ENCODE data around the gene CRK.

The CRK gene

DNA sequence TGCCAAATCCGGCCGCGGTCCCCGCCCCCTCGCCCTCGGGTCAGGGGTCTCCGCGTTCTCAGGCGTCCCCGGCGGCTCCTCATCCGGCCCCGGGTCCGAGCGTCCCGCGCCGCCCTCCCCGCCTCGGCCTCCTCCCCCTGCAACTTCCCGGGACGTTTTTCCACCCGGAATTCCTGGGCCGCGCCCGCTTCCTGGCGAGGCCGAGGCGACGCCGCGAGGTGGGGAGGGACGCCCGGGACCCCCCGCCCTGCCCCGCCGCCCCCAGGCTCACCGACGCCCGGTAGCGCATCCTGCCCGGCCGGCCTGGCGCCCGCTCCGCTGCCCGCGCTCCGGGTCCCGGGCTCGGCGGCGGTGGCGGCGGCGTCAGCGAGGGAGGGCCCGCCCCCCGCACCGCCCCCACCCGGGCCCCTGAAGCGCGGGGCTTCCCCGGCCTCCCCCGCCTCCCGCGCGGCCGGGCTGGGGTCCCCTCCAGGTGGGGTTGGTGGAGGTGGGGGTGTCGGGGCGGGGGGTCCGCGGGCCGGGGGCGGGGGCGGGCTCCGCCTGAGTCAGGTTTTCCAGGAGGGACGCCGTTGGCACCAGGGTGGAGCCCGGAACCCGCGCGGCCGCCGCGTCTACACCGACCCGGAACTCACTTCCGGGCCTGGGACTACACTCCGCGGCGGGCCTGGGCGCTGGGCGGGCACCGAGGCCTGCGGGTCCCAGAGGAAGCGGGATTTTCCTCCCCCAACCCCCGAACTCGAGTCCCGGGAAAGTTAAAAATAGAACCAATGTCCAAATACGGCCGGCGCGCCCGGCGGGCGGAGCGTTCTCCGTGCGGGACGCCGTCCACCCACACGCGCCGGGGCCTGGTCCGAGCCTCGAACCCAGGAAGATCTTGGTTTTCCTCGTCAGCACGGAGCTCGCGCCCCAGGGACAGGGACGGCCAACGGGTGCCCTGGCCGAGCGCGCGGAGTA, 29.7 kb upstream of the CRK start:
- DNase-seq: peak; percentile 82

DNA sequence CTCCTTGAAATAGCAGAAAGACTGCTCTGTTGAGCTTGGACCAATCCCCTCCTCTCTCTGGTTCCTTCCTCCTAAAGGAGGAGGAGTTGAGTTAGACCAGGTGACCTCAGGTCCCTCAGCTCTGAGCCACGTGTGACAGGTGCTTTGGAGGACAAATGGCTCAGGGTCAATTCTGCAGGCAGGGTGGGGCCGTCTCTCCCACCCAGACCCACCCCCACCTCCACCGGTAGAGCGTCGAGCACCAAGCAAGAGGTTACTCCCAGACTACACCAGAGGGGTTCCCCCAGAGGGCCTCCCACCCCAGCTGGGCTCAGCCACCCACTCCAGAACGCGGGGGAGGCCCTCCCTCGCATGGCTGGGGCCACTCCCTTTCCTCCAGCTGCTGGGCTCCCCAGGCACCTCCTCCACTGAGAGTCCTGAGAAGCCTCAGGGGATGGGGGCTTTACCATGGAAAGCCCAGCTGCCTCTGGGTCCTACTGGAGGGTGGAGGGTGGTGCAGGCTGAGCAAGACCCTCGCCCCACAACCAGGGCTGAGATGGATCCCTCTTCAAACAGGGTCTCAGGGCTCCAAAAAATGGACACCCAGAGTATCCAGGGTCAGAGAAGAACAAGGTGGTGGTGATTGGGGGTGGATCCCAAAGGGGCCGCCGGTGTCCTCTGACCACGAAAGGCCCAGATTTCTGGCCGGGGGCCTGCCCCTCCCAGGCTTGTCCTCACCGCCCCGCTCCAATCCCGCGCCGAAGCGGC, 28.8 kb upstream of the CRK start:
- DNase-seq: peak; percentile 52

DNA sequence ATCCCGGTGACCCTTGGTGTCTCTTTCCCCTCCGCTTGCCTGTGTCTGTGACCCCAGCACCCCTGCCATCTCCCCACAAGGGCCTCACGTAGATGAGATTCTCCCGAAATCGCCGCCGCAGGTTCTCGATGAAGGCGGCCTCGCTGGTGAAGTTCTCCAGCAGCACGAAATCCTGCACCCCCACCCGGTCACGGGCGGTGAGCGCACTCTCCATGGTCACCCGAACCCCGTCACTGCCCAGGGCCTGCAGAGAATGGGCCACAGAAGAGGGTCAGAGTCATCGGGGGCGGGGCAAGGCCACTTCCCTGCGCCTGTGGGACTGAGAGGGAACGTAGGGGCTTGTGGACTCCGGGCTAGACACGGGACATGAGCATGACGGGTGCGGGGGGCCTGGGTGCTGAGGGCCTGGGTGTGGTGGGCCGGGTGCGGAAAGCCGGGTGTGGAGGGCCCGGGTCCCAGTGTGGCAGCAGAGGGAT, 28.1 kb upstream of the CRK start:
- DNase-seq: no peak

DNA sequence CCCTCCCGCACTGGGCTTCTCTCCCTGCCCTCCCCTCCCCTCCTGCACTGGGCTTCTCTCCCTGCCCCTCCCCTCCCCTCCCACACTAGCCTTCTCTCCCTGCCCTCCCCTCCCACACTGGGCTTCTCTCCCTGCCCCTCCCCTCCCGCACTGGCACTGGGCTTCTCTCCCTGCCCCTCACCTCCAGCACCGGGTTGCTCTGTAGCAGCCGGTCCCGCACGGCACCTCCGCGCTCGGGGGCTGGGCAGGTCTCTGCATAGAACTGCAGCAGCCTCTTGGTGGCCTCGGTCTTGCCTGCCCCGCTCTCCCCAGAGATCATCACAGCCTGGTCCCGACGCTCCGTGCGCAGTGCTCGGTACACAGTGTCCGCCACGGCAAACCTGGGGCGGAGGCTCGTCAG, 26.6 kb upstream of the CRK start:
- no peak for DNase-seq

DNA sequence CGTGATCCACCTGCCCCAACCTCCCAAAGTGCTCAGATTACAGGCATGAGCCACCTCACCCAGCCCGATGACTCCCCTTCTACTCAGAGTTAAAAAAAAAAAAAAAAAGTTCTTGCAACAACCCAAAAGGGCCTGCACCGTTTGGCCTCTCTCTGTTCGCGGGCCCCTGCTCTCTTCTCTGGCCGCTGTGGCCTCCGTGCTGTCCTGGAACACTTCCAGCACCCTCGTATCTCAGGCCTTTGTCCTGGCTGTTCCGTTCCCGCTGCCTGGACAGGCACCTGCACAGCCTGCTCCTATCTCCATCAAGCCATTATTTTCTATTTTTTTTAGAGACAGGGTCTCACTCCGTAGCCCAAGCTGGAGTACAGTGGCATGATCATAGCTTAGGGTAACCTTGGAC, 25.7 kb upstream of the CRK start:
- DNase-seq: no peak

DNA sequence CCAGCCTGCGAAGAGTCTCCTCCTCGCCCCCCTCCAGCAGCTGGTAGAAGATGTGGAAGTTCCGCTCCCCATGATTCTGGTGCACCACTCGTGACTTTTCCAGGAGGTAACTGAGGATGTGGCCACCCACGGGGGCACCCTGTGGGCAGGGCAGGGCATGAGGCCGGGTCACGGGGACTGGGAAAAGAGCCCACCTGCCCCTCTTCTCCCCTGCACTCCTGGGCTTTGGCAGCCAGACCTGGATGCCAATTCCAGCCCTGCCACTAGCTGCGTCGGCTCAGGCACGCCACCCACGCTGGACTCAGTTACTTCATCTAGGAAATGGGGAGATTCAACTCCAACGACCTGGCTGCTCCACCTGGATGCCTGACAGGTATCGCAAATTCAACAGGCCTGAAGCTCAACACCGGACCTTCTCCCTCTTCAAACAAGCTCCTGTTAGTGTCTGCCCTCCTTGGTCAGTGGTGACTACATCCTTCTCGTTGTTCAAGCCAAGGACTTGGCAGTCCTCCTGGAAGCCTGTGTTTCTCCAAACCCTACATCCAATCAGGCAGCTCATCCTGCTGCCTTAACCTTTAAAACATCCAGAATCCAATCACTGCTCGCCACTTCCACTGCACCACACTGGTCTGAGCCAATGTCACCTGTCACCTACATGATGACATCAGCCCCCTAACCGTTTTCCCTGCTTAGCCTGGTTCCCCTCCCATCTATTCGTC, 24.9 kb upstream of the CRK start:
- DNase-seq: no peak

DNA sequence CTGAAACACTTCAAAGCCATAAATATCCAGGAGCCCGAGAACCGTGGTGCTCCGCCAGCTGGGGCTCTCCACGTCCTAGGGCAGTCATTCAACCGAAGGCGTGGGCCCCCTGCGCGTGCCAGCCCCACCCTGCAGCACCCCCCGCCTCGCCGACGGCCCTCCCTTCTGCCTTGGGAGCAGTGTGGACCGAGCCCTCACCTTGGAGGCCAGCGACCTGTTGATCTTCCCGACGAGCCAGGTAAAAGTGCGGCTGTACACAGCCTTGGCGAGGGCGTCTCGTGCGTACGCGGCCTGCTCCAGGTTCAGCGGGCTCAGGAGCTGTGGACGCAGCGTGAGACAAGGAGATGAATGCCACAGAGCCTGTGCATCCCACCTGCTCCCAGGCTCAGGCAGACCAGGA, 22.4 kb upstream of the CRK start:
- DNase-seq: no peak

DNA sequence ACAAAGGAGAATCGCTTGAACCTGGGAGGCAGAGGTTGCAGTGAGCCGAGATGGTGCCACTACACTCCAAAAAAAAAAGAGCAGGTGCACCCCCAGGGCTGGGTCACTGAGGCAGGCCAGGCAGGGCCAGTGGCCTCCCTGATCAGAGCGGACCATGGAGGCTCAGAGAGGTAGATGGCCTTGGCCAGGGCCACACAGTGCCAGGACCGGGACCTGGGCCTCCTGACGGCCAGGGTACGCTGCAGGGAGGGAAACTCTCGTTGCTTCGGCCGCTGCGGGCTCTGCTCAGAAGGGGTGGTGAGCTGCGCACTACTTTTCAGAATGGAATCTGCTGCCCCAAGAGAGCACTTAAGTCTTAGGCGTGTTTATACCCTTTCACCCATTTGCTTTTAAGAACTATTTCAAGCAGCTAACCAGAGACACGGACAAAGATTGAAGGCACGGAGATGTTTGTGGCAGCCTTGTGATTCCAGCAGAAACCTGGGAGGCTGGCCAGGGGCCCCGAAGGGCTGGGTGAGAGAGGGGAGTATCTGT, 19.4 kb upstream of the CRK start:
- no peak for DNase-seq

DNA sequence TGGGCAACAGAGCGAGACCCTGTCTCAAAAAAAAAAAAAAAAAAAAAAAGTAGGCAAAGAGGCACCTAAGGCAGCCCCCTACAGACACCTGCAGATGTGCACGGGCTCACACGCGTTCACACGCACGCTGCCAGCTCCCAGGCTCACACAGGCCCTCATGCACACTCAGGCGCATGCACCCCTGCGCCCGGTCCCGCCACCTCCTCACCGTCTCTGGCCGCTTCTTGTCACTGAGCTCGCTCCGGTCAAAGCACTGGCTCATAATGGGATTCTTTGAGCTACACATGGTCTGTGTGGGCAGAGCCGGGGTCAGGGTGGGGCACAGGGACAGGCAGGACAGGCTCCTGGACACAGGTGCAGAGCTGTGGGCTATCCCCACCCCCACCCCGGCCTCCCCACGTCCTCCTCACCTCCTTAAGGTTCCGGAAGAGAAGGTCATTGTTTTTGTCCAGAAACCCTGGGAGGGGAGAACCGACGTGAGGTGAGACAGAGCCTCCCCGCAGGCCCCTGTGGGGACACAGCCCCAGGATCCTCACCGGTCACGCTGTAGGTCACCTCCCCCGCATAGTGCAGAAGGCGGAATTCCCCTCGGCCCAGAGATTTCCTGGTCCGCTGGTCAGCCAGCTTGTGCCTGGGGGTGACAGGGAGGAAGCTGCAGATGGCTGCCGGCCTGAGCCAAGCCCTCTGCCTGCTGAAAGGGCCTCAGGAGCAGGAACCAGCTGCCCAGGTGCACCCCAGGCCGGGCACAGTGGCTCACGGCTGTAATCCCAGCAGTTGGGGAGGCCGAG, 18.6 kb upstream of the CRK start:
- no peak for DNase-seq

DNA sequence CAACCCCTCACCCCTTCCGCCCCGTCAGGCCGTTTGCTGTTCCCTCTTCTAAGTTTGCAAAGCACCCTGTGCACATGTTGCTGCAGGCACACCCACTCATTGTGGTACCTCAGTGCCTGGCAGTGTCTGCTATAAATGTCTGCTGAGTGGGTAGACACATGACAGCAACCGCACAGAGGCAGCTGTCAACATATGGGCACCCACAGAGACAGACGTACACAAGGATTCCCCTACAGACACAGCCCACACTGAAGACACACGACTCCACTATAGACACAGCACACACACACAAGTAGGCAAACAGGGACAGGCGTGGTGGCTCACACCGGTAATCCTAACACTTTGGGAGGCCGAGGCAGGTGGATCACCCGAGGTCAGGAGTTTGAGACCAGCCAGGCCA, 17.8 kb upstream of the CRK start:
- DNase-seq: no peak

DNA sequence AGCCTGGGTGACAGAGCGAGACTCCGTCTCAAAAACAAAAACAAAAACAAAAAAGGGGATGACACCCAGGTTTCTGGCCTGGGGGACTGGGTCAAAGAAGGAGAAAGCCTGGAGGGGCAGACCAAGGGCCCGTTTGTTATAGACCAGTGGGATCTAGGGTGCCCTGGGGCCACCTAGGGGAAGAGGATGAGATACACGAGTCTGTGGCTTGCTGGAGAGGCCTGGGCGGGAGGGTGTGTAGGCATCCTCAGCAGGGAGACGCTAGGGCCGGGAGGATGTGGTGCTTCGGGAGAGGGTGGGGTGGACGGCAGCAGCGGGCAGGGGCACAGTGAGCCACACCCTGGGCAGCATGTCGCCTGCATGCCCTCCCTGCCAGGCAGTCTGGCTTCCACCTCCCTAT, 17.1 kb upstream of the CRK start:
- no peak for DNase-seq

DNA sequence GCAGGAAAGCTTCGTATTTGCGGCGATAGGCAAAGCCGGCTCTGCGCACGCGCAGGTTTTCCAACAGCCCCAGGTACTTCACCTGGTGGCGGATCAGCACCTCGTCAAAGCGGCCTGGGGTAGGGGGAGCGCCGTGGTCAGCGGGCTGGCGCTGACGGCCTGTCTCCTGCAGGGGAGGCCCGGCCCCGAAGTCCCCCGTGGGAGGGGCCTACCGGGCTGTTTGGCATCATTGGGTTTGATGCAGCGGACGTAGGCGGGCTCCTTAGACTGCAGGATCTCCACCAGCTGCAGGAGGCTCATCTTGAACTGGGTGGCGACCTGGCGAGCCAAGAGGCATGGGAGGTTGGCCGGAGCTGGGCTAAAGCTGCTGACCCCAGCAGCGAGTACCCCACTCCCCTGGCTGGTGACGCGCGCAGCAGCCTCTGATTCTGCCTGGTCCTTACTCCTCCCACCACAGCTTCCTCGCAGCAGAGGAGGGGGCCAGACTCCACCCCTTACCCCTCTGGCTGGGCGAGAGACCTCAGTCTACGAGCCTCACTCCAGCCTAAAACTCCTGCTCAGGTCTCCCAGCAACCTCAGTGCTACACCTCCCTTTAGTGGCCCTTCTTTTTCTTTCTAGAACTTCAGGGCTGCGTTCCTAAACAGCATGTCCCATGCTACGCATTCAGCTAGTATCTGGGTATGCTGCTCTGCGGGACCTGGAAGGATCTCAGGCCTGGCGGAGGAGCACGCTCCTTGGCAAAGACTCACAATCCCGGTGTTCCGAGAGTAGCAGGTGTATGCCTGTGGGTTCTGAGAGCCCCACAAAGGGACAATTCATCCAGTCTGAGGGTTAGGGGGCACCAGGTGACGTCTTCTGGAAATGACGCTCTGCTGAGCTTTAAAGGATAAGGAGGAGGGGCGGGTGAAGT, 16.1 kb upstream of the CRK start:
- no peak for DNase-seq

DNA sequence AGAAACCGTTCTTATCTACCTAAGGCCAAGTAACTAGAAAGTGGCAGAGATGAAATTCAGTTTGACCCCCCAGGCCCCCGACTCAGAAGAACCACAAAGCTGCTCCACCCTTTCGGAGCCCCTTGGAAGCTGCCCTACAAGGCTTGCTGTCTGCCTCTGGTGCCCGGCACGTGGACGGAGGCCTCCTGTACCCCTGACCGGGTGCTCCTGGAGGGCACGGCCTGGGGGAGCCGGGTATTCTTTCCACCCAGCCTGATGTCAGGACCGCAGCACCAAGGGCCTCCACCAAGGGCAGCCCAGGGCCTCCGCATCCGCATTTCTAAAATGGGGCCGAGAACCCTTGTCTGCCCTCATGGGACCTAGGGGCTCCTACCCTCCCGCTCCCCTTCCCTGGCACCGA, 15.5 kb upstream of the CRK start:
- no peak for DNase-seq

DNA sequence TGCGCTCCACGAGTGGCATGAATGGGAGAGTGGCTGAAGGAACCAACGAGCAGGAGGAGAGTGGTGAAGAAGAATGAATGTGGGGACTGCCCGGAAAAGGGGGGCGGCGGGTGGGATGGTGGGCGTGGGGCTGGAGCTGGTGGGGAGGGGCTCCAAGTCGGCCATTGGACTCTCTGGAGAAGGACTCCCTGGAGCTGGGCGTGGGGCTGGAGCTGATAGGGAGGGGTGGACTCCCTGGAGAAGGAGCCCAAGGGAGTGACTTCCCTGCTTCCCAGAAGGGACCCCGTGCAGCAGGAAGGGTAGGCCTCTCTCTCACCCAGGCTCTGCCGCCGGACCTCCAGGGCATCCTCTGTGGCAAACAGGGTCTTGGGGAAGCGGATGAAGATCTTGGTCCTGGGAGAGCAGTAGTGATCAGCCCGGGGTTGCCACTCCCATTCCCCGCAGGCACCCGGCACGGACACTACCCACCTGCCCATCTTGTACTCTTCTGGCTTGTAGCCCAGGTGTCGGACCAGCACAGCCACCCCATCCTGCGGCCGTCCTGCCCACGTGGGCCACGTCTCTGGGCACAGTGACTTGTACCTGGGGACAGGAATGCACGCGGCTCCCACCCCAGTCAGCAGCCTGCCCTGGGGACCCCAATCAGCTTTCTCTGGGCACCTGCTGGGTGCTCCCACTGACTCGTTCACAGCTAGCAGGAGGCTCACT, 14.9 kb upstream of the CRK start:
- DNase-seq: no peak

DNA sequence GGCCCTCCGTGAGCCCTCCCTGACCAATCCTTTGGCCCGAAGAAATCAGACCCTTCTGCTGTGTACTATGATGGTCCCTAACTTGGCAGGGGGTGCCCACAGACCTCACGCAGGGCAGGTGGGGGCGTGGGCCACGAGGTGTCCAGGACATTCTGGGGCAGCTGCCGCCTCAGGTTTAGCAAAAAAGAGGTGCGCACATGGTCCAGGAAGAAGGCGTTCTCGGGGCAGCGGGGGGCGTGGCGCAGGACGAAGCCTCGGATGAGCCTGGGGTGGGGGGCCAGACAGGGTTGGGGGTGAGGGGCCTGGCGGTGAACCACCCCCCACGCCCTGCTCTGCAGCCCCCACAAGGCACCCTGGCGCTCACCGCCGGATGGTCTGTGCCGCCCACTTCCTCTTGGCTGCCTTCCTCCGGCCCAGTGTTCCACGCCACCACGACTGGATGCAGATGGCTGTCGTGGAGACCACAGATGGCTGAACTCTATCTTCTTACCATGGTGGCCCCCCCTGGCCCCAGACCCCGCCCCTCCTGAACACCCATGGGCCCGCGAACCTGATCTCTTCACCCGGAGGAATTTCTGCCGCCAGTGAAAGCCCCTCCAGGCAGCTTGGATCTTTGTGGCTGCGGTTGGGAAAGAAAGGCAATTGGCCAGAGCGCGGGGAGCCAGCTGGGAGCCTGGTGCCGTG, 14.2 kb upstream of the CRK start:
- no peak for DNase-seq

DNA sequence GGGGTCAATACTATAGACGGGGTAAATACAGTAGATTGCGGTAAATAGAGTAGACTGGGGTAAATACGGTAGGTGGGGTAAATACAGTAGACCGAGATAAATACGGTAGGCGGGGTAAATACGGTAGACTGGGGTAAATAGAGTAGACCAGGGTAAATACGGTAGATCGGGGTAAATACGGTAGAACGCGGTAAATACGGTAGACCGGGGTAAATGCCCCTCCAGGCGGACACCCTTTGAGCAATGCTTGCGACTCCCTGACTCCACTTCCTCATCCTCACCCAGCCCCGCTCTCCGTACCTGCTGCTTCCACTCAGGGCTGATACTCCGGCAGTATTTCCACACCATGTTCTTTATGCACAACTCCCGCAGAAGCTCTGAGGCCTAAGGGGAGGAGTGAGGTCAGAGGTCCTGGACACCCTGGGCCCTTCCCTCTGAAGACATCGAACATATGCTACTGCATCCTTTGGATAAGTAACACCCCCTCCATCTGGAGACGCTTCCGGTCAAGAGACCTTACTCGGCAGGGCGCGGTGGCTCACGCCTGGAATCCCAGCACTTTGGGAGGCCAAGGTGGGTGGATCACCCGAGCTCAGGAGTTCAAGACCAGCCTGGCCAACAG, 13.3 kb upstream of the CRK start:
- DNase-seq: no peak

DNA sequence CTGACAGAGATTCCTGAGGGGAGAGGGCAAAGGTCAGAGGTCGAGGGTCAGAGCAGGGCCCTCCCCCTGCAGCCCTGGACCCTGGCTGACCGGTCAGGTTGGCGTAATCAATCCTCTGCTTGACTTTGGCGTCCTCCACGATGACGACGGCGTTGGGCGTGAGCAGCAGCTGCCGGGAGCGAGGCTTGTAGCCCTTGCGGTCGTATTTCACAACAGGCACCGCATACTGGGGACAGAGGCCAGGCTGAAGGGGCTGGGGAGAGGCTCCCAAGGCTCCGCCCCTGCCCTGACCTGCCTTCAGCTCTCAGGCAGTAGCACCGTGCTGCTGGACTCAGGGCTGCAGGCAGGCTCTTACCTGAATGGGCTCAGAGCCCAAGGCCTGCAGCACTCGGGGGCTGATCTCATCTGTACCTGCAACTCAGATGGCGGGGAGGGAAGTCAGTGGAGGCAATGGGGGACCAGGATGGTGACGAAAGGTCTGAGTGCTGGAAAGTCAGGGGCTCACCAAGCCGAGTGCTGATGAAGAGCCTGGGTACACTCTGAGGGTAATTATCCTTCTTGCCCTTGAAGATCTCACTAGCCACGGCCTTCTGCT, 12.0 kb upstream of the CRK start:
- DNase-seq: peak; percentile 60

DNA sequence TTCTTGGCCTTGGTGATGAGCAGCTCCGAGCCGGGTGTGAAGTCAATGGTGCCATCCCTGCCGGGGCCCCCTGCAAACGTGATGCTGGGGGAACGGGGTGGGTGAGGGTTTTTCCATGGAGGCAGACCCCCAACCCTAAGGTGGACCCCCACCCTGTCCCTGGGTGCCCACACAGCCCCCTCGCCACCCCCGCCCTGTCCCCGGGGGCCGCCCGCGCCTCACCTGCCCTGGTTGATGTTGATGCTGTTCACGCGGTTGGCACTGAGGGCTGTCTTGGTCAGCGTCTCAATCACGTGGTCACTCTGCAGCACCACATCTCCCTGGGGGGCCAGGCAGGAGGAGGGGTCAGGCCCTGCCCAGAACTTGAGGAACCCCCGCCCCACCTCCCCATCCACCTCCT, 11.2 kb upstream of the CRK start:
- no peak for DNase-seq

DNA sequence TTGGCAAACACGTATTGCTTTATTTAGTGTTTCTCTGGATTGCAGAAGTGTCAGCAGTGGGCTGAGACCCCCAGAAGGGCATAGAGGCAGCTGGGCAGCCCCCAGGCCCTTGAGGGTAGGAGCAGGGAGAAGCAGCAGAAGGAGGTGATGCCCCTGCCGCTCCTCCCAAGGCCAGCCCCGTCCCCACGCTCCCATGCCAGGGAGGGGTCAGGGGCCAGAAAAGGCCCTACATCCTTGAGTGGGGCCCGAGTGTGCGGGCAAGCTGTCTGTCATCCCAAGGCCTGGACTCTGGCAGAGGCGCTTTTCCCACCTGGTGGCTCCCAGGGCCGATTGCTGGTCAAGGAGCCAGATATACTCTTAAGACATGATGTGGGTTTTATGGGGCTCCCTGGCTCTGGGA, 8.2 kb upstream of the CRK start:
- no peak for DNase-seq

Measured in right hindlimb (tissue), 1 donor.